ENCODE measurements around the gene DNM2. TPM values are rescaled to one million over a fixed set of nuclear protein-coding genes. Genes with fewer than 3 reads are reported as not detected.

DNM2 gene
- total and polyA plus RNA-seq, 10 of the 15 experiments (the other 5 are each of a cell fraction or from before 2014, with no cell fraction given) = 1.2 to 146 (median 68.9) TPM

- TF ChIP-seq, protein P1, sequence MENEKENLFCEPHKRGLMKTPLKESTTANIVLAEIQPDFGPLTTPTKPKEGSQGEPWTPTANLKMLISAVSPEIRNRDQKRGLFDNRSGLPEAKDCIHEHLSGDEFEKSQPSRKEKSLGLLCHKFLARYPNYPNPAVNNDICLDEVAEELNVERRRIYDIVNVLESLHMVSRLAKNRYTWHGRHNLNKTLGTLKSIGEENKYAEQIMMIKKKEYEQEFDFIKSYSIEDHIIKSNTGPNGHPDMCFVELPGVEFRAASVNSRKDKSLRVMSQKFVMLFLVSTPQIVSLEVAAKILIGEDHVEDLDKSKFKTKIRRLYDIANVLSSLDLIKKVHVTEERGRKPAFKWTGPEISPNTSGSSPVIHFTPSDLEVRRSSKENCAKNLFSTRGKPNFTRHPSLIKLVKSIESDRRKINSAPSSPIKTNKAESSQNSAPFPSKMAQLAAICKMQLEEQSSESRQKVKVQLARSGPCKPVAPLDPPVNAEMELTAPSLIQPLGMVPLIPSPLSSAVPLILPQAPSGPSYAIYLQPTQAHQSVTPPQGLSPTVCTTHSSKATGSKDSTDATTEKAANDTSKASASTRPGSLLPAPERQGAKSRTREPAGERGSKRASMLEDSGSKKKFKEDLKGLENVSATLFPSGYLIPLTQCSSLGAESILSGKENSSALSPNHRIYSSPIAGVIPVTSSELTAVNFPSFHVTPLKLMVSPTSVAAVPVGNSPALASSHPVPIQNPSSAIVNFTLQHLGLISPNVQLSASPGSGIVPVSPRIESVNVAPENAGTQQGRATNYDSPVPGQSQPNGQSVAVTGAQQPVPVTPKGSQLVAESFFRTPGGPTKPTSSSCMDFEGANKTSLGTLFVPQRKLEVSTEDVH (IDR thresholded peaks at IDR 0.05; ENCODE audit: low read depth, partially characterized antibody) = no peak
- TF ChIP-seq CUX1 (IDR thresholded peaks at IDR 0.05; ENCODE audit: insufficient replicate concordance, low read depth, low read length) (no peak), FOXM1 (IDR thresholded peaks at IDR 0.05; ENCODE audit: low read depth, low read length) (0 out of 2 replicates have a peak, but pooled peaks have one; percentile 3), CHD2 (IDR thresholded peaks at IDR 0.05; ENCODE audit: borderline replicate concordance, low read depth, low read length) (no peak), NFYA (IDR thresholded peaks at IDR 0.05; ENCODE audit: borderline replicate concordance, low read depth, low read length) (no peak), STAT3 (IDR thresholded peaks at IDR 0.05; ENCODE audit: low read depth, low read length) (no peak)
- TF ChIP-seq, protein P2, sequence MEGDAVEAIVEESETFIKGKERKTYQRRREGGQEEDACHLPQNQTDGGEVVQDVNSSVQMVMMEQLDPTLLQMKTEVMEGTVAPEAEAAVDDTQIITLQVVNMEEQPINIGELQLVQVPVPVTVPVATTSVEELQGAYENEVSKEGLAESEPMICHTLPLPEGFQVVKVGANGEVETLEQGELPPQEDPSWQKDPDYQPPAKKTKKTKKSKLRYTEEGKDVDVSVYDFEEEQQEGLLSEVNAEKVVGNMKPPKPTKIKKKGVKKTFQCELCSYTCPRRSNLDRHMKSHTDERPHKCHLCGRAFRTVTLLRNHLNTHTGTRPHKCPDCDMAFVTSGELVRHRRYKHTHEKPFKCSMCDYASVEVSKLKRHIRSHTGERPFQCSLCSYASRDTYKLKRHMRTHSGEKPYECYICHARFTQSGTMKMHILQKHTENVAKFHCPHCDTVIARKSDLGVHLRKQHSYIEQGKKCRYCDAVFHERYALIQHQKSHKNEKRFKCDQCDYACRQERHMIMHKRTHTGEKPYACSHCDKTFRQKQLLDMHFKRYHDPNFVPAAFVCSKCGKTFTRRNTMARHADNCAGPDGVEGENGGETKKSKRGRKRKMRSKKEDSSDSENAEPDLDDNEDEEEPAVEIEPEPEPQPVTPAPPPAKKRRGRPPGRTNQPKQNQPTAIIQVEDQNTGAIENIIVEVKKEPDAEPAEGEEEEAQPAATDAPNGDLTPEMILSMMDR (IDR thresholded peaks at IDR 0.05 in 2 of 3, conservative IDR thresholded peaks at IDR 0.05 in 1 of 3; ENCODE audit: control insufficient read depth in 2 of 3, extremely low read depth in 1 of 3, insufficient read depth in 1 of 3, low read depth in 3 of 3, low read length in 3 of 3) = no peak
- TF ChIP-seq, protein P3, sequence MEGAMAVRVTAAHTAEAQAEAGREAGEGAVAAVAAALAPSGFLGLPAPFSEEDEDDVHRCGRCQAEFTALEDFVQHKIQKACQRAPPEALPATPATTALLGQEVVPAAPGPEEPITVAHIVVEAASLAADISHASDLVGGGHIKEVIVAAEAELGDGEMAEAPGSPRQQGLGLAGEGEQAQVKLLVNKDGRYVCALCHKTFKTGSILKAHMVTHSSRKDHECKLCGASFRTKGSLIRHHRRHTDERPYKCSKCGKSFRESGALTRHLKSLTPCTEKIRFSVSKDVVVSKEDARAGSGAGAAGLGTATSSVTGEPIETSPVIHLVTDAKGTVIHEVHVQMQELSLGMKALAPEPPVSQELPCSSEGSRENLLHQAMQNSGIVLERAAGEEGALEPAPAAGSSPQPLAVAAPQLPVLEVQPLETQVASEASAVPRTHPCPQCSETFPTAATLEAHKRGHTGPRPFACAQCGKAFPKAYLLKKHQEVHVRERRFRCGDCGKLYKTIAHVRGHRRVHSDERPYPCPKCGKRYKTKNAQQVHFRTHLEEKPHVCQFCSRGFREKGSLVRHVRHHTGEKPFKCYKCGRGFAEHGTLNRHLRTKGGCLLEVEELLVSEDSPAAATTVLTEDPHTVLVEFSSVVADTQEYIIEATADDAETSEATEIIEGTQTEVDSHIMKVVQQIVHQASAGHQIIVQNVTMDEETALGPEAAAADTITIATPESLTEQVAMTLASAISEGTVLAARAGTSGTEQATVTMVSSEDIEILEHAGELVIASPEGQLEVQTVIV (IDR thresholded peaks at IDR 0.05; ENCODE audit: borderline replicate concordance, partially characterized antibody) = no peak
Measured at GRCh38 chr19:10758978-10759377, 41.1 kb downstream of the DNM2 start (continued).
